MG63 (cell line): Measurements from ENCODE around the gene F8A3. TPM values are rescaled to one million over a fixed set of nuclear protein-coding genes. Genes with fewer than 3 reads are reported as not detected.
"Not testable (repeated sequence)": the region's sequence is repeated elsewhere in the genome, so short reads cannot be mapped to it uniquely, and the experiment has no call there.

ENCODE experiments used
- DNase-seq: peaks from one replicate; pipeline ENCODE4 v3.0.0-alpha.2; 2020
- H3K27me3 ChIP-seq: fragments of 250-450 bp; sonication (Bioruptor Pico); 2 replicates; pipeline ENCODE4 v1.5.1; 2020; ENCODE audit warnings: mild to moderate bottlenecking, moderate library complexity
- H3K36me3 ChIP-seq: fragments of 250-450 bp; sonication (Bioruptor Pico); 2 replicates; pipeline ENCODE4 v1.5.1; 2020; ENCODE audit warnings: mild to moderate bottlenecking, moderate library complexity
- H3K4me3 ChIP-seq: fragments of 250-450 bp; sonication (Bioruptor Pico); 2 replicates; pipeline ENCODE4 v1.5.1; 2020; ENCODE audit warnings: mild to moderate bottlenecking, moderate library complexity
- H3K9me3 ChIP-seq: fragments of 250-450 bp; sonication (Bioruptor Pico); 2 replicates; pipeline ENCODE4 v1.5.1; 2020; ENCODE audit warnings: mild to moderate bottlenecking, moderate library complexity
- total RNA-seq: library from RNA; depleted of rRNA; stranded (reverse); fragments of >200 nt; shearing (Covaris generic); gene quantifications from 2 replicates; pipeline ENCODE4 v1.2.3, GENCODE V29; 2014; ENCODE audit warnings: low replicate concordance; rRNA removed

Gene F8A3
- 3.1 TPM in 1 of 2 replicates, not detected in the other for total RNA-seq

DNA sequence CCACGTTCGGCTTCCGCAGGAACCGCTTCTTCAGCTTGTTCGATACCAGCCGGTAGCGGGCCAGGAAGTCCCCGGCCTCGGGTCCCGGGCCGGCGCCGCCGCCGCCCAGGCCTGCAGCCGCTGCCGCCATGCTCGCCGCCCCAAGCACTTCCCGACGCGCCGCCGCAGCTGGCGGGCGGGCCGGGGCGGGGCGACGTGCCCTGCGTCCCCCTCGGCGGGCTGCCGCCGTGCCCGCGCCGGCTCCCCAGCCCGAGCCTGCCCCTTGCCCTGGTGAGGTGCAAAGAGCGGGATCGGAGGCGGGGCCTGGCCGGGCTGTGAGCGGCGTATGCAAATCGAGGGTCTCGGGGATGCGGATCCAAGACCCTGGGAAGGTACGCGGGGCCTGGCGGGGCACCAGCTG, at the start of gene F8A3:
F8A3 (minus strand) TSS at position 150 of the 400 bp plus-strand sequence; CDS start at position 130, 20 bp downstream.
- H3K4me3 ChIP-seq, DNase-seq, H3K9me3 ChIP-seq, H3K36me3 ChIP-seq, H3K27me3 ChIP-seq: not testable (repeated sequence)

DNA sequence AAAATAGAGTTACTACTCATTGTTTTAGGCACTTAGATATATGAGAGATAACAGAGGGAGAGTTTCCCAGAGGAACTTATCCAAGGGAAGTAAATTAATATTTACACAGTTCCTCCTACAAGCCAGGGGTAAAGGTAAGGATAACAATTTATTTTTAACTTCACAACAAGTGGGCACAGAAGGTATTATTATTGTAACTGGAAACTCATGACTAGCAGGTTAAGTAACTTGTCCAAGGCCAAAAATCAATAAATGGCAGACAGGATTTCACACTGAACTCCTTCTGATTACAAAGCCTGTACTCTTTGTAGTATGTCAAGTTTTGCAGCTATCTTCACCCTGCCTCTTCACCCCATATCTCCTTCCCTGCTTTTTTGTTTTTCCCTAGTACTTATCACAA, 46.9 kb upstream of the F8A3 start:
- Histone ChIP-seq H3K27me3 (no peaks in the 10 kb centered on the region), H3K4me3 (no peak overlapping the region), H3K9me3 (no peaks in the 10 kb centered on the region), H3K36me3 (peaks cover 2% of the 10 kb centered on the region; the same call in 1 of the 2 replicates)
- DNase-seq, result no peak

DNA sequence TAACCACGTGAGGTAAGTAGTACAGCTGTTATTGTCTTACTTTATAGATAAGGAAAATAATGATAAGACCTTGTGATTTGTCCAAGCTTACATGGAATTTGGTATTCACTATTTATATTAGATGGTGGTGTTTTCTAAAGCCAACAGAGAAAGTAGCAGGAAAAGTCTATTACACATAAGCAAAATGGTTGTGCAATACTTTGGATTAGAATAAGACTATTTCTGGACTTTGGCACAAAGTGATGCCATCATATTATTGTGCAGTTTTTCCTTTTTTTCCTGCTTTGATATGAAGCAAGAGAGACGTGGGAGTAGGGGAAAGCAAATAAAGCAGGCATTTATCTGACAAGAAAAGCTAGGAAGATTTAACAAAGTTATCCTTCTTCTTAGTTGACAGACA, 36.7 kb upstream of the F8A3 start:
- not testable (repeated sequence) for H3K4me3 ChIP-seq, H3K27me3 ChIP-seq, H3K9me3 ChIP-seq, DNase-seq, H3K36me3 ChIP-seq

DNA sequence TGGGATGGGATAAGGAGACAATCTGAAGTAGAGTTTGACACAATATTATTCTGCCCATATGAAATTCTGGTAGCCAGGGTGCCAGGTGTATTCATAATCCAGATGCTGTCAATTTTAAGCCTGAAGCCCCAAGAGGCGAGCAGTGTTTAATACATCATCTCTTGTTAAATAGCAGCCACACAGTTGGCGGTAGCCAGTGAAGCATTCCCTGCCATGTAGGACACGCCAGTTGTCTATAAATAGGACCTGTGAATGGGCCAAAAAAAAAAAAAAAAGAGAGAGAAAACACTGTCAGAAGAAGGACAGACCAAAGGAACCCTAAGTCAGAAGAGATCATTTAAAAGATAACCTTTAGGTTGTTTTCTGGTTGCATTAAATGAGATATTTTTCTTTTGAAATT, 33.0 kb upstream of the F8A3 start:
- not testable (repeated sequence) for H3K36me3 ChIP-seq, H3K27me3 ChIP-seq, DNase-seq, H3K9me3 ChIP-seq, H3K4me3 ChIP-seq

DNA sequence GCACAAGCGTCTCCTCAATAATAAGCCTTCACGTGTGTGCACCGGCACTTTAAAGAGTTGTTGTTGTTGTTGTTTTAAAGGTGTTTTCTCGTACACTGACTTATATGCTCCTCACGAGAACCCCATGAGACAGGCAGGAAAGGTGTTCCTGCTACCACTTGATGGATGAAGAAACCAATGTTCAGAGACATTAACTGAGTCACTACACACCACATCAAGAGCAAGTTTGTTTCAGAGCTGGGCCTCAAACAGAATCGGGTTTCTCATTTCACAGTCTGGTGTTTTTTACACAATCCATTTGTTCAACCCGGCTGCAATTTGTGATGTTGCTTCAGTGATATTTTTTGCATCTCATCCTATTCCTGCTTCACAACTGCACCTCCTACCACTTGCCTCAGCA, 18.7 kb upstream of the F8A3 start:
- DNase-seq, H3K4me3 ChIP-seq, H3K36me3 ChIP-seq, H3K9me3 ChIP-seq, H3K27me3 ChIP-seq: not testable (repeated sequence)

DNA sequence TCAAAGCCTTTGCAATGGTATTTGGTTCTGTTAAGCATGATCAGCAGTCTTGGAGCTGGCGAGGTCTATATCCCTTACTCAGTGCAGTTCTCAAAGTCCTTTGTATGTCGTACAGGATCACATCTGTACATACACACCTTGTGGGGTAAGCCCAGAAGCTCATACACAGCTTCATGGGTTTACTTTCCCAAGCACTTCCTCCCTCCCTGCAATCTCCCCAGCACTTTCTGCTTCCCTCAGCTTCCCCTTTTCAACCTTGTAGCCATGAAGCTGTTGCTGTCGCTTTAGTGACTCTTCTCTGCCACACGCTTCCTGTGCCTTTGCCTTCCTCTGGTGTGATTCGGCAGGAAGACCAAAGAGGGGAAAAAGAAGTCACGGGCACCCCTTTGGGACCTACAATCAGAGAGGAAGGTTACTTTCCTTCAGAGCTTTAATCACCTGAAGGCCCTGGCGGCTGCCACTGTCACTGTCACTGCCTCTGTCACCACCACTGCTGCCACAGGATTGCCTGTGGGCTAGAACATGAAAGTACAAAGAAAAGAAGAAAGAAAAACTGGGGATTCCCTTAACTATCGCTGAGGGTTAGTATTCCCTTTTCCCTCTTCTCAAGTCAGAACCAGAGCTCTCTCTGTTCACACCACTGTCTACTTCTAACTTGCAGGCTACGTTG, 8.0 kb upstream of the F8A3 start:
- not testable (repeated sequence) for H3K27me3 ChIP-seq, H3K4me3 ChIP-seq, H3K36me3 ChIP-seq, H3K9me3 ChIP-seq, DNase-seq

DNA sequence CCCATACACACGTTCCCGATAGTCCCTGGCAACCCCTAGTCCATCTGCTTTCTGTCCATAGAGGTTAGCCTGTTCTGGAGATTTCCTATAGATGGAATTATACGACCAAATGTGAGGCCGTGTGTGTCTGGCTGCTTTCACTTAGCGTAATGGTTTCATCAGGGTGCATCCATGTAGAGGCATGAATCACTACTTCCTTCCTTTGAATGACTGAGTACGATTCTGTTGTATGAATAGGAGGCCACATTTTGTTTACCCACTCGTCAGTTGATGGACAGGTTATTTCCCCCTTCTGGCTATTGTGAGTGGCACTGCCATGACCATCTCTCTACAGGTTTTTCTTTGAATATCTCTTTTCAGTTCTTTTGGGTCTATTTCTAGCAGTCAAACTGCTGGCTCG, 2.1 kb upstream of the F8A3 start:
- H3K27me3 ChIP-seq, H3K36me3 ChIP-seq, H3K4me3 ChIP-seq, DNase-seq, H3K9me3 ChIP-seq: not testable (repeated sequence)

DNA sequence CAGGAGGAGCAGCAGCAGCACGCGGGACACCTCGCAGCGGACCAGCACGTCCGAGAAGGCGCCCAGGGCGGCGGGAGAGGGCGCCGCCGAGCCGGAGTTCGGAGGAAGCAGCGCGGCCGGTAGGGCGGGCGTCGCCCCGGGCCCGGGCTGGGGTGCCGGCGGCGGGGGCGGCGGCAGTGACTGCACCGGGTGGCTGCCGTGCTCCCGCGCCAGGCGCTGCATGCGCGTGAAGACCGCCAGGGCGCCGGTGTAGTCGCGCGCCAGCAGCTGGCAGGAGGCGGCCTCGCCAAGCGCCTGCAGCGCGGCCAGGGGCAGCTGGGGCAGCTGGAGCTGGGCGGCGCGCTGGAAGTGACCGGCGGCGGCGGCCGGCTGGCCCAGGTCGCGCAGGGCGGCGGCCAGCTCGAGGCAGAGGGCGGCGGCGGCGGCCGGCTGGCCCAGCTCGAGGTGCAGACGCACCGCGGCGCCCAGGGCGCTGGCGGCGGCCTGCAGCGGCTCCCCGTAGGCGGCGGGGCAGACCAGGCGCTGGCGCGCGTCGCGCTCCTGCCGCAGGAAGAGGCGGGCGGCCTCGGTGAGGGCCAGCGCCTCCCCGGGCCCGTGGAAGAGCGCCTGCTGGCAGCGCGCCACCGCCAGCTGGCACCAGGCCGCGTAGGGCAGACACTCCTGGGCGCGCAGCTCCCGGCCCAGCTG, 516 bp downstream of the F8A3 start:
- DNase-seq, H3K36me3 ChIP-seq, H3K4me3 ChIP-seq, H3K9me3 ChIP-seq, H3K27me3 ChIP-seq: not testable (repeated sequence)

DNA sequence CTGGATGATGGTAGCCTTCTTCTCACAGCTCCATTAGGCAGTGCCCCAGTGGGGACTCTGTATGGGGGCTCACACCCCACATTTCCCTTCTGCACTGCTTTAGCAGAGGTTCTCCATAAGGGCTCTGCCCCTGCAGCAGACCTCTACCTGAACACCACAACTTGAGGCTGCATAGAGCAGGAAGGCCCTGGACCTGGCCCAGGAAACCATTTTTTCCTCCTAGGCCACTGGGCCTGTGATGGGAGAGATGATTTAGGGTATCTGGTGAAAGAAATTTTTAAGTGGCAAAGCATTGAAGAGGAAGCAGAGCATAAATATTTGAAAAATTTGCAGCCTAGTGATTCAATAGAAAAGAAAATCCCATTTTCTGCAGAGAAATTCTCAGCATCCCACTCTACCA, 17.3 kb downstream of the F8A3 start:
- no peaks in the 10 kb centered on the region for H3K36me3 ChIP-seq
- no peaks in the 10 kb centered on the region for H3K27me3 ChIP-seq
- H3K4me3 ChIP-seq, result no peak overlapping the region
- H3K9me3 ChIP-seq, result no peaks in the 10 kb centered on the region; the same call in 1 of the 2 replicates
- DNase-seq, result no peak

DNA sequence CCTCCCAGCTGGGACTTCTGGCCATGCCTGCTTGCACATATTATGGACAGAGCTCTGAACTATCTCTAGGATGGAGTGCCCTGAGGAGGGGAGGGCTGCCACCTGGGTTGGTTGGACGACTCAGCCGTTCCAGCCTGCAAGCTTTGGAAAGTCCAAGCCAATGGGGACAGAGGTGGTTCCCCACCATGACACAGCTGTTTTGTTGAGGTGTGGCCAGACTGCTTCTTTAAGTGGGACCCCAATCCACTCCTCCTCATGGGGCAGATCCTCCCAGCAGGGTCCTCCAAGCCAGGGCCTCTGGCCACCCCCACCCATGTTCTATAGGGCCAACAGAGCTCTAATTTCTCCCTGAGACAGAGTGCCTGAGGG, 22.7 kb downstream of the F8A3 start:
- no peak for DNase-seq
- Histone ChIP-seq H3K4me3 (no peak overlapping the region), H3K36me3 (no peaks in the 10 kb centered on the region), H3K27me3 (no peaks in the 10 kb centered on the region), H3K9me3 (no peaks in the 10 kb centered on the region)

DNA sequence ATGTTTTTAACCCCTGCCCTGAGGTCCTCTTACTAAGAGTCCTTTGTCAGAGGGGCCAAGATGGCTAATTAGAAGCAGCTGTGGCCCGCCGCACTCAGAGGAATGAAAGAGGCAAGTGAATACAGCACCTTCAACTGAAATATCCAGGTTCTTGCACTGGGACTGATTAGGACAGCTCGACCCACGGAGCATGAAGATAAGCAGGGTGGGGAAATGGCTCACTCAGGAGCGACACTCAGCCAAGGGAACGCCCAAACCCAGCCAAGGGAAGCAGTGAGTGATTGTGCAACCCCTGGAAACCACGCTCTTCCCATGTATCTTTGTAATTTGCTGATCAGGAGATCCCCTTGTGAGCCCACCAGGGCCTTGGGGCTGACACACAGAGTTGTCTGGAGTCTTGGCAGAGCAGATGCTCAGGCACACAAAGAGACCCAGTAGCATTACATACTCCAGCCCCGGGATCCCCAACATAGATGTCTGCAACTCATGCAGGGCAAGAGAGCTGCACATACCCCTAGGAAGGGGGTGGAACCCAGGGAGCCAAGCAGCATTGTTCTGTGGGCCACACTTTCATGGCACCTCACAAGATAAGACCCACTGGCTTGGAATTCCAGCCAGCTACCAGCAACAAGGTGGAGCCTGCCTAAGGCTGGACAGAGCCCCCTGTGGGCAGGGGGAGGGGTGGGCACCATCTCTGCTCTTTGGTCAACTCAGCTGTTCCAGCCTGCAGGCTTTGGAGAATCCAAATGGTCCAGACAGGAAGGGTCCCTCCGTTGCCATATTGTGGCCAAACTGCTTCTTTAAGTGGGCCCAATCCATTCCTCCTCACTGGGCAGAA, 23.3 kb downstream of the F8A3 start:
- DNase-seq, result no peak

DNA sequence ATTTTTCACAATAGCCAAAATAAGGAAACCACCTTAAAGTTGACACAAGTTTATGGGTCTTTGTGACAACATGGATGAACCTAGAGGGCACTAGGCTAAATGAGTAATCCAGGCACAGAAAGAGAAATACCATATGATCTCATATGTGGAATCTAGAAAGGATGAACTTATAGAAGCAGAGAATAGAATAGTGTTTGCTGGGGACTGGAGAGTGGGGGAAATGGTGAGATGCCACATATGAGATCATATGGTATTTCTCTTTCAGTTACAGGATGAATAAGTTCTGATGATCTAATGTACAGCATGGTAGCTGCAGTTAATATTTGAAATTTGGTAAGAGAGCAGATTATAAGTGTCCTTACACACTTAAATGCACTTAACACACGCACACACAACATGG, 40.7 kb downstream of the F8A3 start:
- DNase-seq, result no peak
- Histone ChIP-seq H3K36me3 (no peaks in the 10 kb centered on the region), H3K27me3 (no peaks in the 10 kb centered on the region), H3K9me3 (no peaks in the 10 kb centered on the region), H3K4me3 (no peak overlapping the region)

More for the DNA sequence above, 23.3 kb downstream of the F8A3 start:
- Histone ChIP-seq H3K4me3 (no peak overlapping the region), H3K9me3 (no peaks in the 10 kb centered on the region), H3K27me3 (no peaks in the 10 kb centered on the region), H3K36me3 (no peaks in the 10 kb centered on the region)

Other genes starting within 250 kb of the F8A3 start
- gene VBP1, start 242.2 kb downstream of the F8A3 start, total RNA-seq, result 115 and 172 TPM in 2 replicates
- 1.6 and 1.7 TPM in 2 replicates for gene RAB39B, start 194.1 kb downstream of the F8A3 start, total RNA-seq
- gene CLIC2, start 124.0 kb downstream of the F8A3 start, total RNA-seq, result 0.10 and 0.30 TPM in 2 replicates
- not detected in 2 replicates for gene F8A2, start 76.5 kb downstream of the F8A3 start, total RNA-seq
- gene SPRY3, start 154.0 kb upstream of the F8A3 start, total RNA-seq, result 0.10 TPM in 2 replicates
- 7.3 and 16.2 TPM in 2 replicates for gene TMLHE, start 154.3 kb upstream of the F8A3 start, total RNA-seq